GM21515 (cell line): ENCODE data around the gene RGS18.
A peak's percentile ranks its signal among the peaks of the same experiment; 100 is the strongest.
"Not testable (repeated sequence)": the region's sequence is repeated elsewhere in the genome, so short reads cannot be mapped to it uniquely, and the experiment has no call there.

ENCODE experiments used
- ATAC-seq: cut with Tn5 transposase; IDR thresholded peaks from one replicate; pipeline ENCODE4 v1.9.1; 2021; ENCODE audit not compliant: unreplicated experiment

The RGS18 gene

GRCh38 chr1:192158181-192158580 lies at the start of gene RGS18:
RGS18 (plus strand) TSS chr1:192158462; CDS start chr1:192158638, 176 bp downstream.
- peak; percentile 75 for ATAC-seq

- no peak for ATAC-seq
Measured at GRCh38 chr1:192109576-192109975, 48.7 kb upstream of the RGS18 start.

- no peak for ATAC-seq
Measured at GRCh38 chr1:192115000-192115399, 43.3 kb upstream of the RGS18 start.

- ATAC-seq = no peak
Measured at GRCh38 chr1:192118881-192119405, 39.3 kb upstream of the RGS18 start.

GRCh38 chr1:192119701-192120100 lies 38.6 kb upstream of the RGS18 start:
- no peak for ATAC-seq

- ATAC-seq = no peak
Measured at GRCh38 chr1:192122668-192123067, 35.6 kb upstream of the RGS18 start.

- ATAC-seq = no peak
Measured at GRCh38 chr1:192123212-192123611, 35.0 kb upstream of the RGS18 start.

GRCh38 chr1:192126030-192126619 lies 32.1 kb upstream of the RGS18 start:
- no peak for ATAC-seq

- no peak for ATAC-seq
Measured at GRCh38 chr1:192130175-192130574, 28.1 kb upstream of the RGS18 start.

GRCh38 chr1:192130865-192131264 lies 27.4 kb upstream of the RGS18 start:
- not testable (repeated sequence) for ATAC-seq

GRCh38 chr1:192131914-192132313 lies 26.3 kb upstream of the RGS18 start:
- no peak for ATAC-seq

GRCh38 chr1:192133350-192133926 lies 24.8 kb upstream of the RGS18 start:
- no peak for ATAC-seq

GRCh38 chr1:192140382-192140781 lies 17.9 kb upstream of the RGS18 start:
- no peak for ATAC-seq

GRCh38 chr1:192147221-192147620 lies 11.0 kb upstream of the RGS18 start:
- ATAC-seq = no peak

GRCh38 chr1:192147696-192148095 lies 10.6 kb upstream of the RGS18 start:
- ATAC-seq = no peak

GRCh38 chr1:192151176-192151575 lies 7.1 kb upstream of the RGS18 start:
- no peak for ATAC-seq

GRCh38 chr1:192153276-192153675 lies 5.0 kb upstream of the RGS18 start:
- ATAC-seq = no peak

GRCh38 chr1:192157067-192157466 lies 1.2 kb upstream of the RGS18 start:
- no peak for ATAC-seq

GRCh38 chr1:192159014-192159413 lies 752 bp downstream of the RGS18 start:
- ATAC-seq = no peak

GRCh38 chr1:192159781-192160180 lies 1.5 kb downstream of the RGS18 start:
- ATAC-seq = no peak

GRCh38 chr1:192160196-192160595 lies 1.9 kb downstream of the RGS18 start:
- no peak for ATAC-seq

- ATAC-seq = no peak
Measured at GRCh38 chr1:192161976-192162375, 3.7 kb downstream of the RGS18 start.

- no peak for ATAC-seq
Measured at GRCh38 chr1:192162376-192162775, 4.1 kb downstream of the RGS18 start.
